Measurements from ENCODE around the gene TEF.
A peak's percentile ranks its signal among the peaks of the same experiment; 100 is the strongest.

Gene TEF

GRCh38 chr22:41353862-41354575 is 27.7 kb upstream of the TEF start:
- no peak for FAIRE-seq
- no peak for DNase-seq (ENCODE audit: insufficient read length, low spot score)

GRCh38 chr22:41354979-41355378 is 26.8 kb upstream of the TEF start:
- DNase-seq (ENCODE audit: insufficient read length, low spot score): no peak
- no peak for FAIRE-seq

GRCh38 chr22:41355895-41356294 is 25.8 kb upstream of the TEF start:
- DNase-seq (ENCODE audit: insufficient read length, low spot score): no peak
- no peak for FAIRE-seq

GRCh38 chr22:41356430-41357028 is 25.2 kb upstream of the TEF start:
- no peak for DNase-seq (ENCODE audit: insufficient read length, low spot score)
- no peak for FAIRE-seq

GRCh38 chr22:41357191-41357590 is 24.6 kb upstream of the TEF start:
- DNase-seq (ENCODE audit: insufficient read length, low spot score) (no peak), FAIRE-seq (no peak)

GRCh38 chr22:41358927-41359326 is 22.8 kb upstream of the TEF start:
- DNase-seq (ENCODE audit: insufficient read length, low spot score): no peak
- FAIRE-seq: no peak

- FAIRE-seq: no peak
- DNase-seq (ENCODE audit: insufficient read length, low spot score): no peak
Measured at GRCh38 chr22:41359376-41359775, 22.4 kb upstream of the TEF start.

- FAIRE-seq: no peak
- DNase-seq (ENCODE audit: insufficient read length, low spot score): no peak
Measured at GRCh38 chr22:41360126-41360525, 21.6 kb upstream of the TEF start.

- DNase-seq (ENCODE audit: insufficient read length, low spot score) (no peak), FAIRE-seq (no peak)
Measured at GRCh38 chr22:41361716-41362310, 19.9 kb upstream of the TEF start.

GRCh38 chr22:41362615-41363014 is 19.1 kb upstream of the TEF start:
- DNase-seq (ENCODE audit: insufficient read length, low spot score): no peak
- no peak for FAIRE-seq

- FAIRE-seq (no peak), DNase-seq (ENCODE audit: insufficient read length, low spot score) (no peak)
Measured at GRCh38 chr22:41364233-41364632, 17.5 kb upstream of the TEF start.

GRCh38 chr22:41364955-41365354 is 16.8 kb upstream of the TEF start:
- FAIRE-seq (no peak), DNase-seq (ENCODE audit: insufficient read length, low spot score) (no peak)

GRCh38 chr22:41365425-41365824 is 16.3 kb upstream of the TEF start:
- no peak for FAIRE-seq
- DNase-seq (ENCODE audit: insufficient read length, low spot score): no peak

GRCh38 chr22:41366323-41367029 is 15.3 kb upstream of the TEF start:
- FAIRE-seq: no peak
- DNase-seq (ENCODE audit: insufficient read length, low spot score): no peak

- DNase-seq (ENCODE audit: insufficient read length, low spot score): peak; percentile 49
Measured at GRCh38 chr22:41367039-41367679, 14.6 kb upstream of the TEF start.

GRCh38 chr22:41367680-41368542 is 13.8 kb upstream of the TEF start:
- DNase-seq (ENCODE audit: insufficient read length, low spot score): no peak
- FAIRE-seq: no peak

More at GRCh38 chr22:41367039-41367679, 14.6 kb upstream of the TEF start:
- FAIRE-seq: peak; percentile 28

GRCh38 chr22:41368543-41369423 is 13.0 kb upstream of the TEF start:
- no peak for DNase-seq (ENCODE audit: insufficient read length, low spot score)
- FAIRE-seq: no peak

GRCh38 chr22:41369424-41369745 is 12.4 kb upstream of the TEF start:
- no peak for DNase-seq (ENCODE audit: insufficient read length, low spot score)

GRCh38 chr22:41369837-41370236 is 11.9 kb upstream of the TEF start:
- no peak for FAIRE-seq
- no peak for DNase-seq (ENCODE audit: insufficient read length, low spot score)

More at GRCh38 chr22:41369424-41369745, 12.4 kb upstream of the TEF start:
- no peak for FAIRE-seq
